ENCODE data around the gene RAB23.

- TF ChIP-seq CTCF (IDR thresholded peaks at IDR 0.05 in 2 of 3, conservative IDR thresholded peaks at IDR 0.05 in 1 of 3; ENCODE audit: borderline replicate concordance in 1 of 3, insufficient read depth in 1 of 3, low read depth in 2 of 3, low read length in 2 of 3) = no peak
- TF ChIP-seq EZH2phosphoT487 (IDR thresholded peaks at IDR 0.05; ENCODE audit: borderline replicate concordance) = no peak
- TF ChIP-seq YY1 (IDR thresholded peaks at IDR 0.05; ENCODE audit: extremely low read depth, insufficient replicate concordance, low read depth, low read length) = no peak
- TF ChIP-seq ZNF274 (IDR thresholded peaks at IDR 0.05; ENCODE audit: low read depth, low read length) = no peak
- no peak for TF ChIP-seq POLR2A (IDR thresholded peaks at IDR 0.05; ENCODE audit: borderline replicate concordance, extremely low read depth, insufficient read depth, insufficient read length)
- no peak for TF ChIP-seq EGR1 (IDR thresholded peaks at IDR 0.05; ENCODE audit: low read depth)
- TF ChIP-seq JUND (IDR thresholded peaks at IDR 0.05) = no peak
- TF ChIP-seq POLR2AphosphoS5 (IDR thresholded peaks at IDR 0.05; ENCODE audit: low read depth, low read length) = no peak
These were observed 46.2 kb upstream of the RAB23 start for GRCh38 chr6:57268294-57268640.

Data from HCT116 (cell line).